Measurements from ENCODE around the gene MAML3. TPM values are rescaled to one million over a fixed set of nuclear protein-coding genes. Genes with fewer than 3 reads are reported as not detected.

MAML3 gene
- total RNA-seq, 2 donors from 2014 or later, result 2.6 to 5.8 TPM

DNA sequence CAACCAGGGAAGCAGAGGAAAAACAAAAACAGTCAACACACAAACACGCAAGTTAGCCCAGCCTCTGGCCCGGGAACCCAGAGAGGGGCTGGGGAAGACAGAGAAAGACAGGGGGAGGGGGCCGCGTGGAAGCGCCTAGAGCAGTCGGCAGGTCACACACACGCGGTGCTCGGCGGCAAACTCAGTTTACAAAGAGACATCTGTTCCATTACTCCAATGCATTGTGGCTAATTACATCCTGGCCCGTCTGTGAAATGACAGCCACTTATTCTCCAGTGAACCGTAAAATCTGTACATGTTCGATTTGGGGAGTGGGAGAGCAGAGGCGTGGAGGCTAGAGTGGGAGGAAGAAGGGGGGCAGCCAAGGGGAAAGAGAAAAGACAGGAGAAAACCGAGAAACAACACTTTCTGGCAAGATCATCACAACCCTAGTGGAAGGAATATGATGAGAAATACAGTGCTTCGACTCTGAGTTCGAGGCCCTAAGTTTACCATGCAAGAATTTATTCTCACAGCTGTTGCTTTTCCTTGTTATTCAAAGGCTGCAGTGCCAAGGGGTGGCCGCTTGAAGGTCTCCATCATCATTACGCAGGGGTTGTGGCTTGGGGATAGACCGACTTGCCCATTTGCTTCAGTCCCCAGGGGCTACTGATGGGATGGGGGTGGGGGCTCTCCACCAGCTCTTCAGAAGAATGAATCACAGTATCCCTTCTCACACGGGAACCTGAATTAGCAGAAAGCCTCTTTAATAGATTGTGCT is 320.7 kb downstream of the MAML3 start:
- Histone ChIP-seq H3K36me3 (no peaks in the 10 kb centered on the region), H3K4me1 (no peaks in the 10 kb centered on the region), H3K4me3 (no peak overlapping the region), H3K9me3 (no peaks in the 10 kb centered on the region), H3K27ac (no peak overlapping the region), H3K27me3 (no peaks in the 10 kb centered on the region)
- DNase-seq (ENCODE audit: low spot score), result no peak
- TF ChIP-seq, protein P1, sequence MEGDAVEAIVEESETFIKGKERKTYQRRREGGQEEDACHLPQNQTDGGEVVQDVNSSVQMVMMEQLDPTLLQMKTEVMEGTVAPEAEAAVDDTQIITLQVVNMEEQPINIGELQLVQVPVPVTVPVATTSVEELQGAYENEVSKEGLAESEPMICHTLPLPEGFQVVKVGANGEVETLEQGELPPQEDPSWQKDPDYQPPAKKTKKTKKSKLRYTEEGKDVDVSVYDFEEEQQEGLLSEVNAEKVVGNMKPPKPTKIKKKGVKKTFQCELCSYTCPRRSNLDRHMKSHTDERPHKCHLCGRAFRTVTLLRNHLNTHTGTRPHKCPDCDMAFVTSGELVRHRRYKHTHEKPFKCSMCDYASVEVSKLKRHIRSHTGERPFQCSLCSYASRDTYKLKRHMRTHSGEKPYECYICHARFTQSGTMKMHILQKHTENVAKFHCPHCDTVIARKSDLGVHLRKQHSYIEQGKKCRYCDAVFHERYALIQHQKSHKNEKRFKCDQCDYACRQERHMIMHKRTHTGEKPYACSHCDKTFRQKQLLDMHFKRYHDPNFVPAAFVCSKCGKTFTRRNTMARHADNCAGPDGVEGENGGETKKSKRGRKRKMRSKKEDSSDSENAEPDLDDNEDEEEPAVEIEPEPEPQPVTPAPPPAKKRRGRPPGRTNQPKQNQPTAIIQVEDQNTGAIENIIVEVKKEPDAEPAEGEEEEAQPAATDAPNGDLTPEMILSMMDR (IDR thresholded peaks at IDR 0.05), result no peak

DNA sequence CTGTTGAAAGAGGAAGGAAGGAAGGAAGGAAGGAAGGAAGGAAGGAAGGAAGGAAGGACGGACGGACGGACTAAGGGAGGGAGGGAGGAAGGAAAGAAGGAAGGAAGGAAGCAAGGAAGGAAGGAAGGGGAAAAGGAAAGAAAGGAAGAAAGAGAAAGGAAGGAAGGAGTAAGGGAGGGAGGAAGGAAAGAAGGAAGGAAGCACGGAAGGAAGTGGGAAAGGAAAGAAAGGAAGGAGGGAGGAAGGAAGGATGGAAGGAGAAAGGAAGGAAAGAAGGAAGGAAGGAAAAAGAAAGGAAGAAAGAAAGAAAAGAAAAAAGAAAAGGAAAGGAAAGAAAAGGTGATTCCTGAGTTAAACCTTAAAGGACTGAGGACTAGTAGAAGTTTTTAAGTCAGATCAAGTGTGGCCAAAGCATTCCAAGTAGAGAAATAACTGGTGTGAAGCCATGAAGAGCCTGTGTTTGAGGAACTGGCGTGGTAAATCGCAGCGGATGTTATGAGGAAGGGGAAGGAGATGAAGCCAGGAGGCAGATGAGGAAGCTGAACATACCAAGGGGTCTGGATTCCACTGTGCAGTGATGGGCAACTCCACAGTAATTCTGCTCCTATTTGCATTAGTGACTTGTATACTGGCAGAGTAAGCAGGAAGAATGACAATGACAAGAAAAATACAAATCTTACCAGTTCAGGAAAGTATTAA is 324.9 kb downstream of the MAML3 start:
- Histone ChIP-seq H3K27me3 (no peaks in the 10 kb centered on the region), H3K4me1 (peaks cover 0 to 14% of the 10 kb centered on the region in 2 donors), H3K4me3 (no peak overlapping the region), H3K36me3 (no peaks in the 10 kb centered on the region), H3K27ac (no peak overlapping the region), H3K9me3 (no peaks in the 10 kb centered on the region)
- TF ChIP-seq, protein P1 (IDR thresholded peaks at IDR 0.05), result no peak
- no peak for DNase-seq (ENCODE audit: low spot score)

DNA sequence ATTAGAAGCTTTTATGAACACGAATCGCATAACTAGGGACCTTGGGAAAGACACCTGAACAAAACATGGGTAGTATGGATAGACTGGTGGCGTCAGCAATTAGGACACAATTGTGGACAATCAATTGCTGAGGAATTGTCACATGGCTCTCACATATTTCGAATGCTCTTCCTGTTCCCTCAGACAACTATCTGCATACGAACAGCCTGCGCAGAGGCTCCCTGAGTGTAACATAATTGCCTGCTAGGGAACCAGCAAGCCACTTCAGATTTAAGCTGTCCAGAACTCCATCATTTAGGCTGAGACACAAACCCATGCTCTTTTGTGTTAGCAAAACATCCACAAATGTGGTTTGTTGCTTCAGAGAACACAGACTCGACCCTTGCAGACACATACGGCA is 327.6 kb downstream of the MAML3 start:
- no peak for DNase-seq (ENCODE audit: low spot score)
- H3K4me3 ChIP-seq, result no peak overlapping the region
- no peaks in the 10 kb centered on the region for H3K36me3 ChIP-seq

DNA sequence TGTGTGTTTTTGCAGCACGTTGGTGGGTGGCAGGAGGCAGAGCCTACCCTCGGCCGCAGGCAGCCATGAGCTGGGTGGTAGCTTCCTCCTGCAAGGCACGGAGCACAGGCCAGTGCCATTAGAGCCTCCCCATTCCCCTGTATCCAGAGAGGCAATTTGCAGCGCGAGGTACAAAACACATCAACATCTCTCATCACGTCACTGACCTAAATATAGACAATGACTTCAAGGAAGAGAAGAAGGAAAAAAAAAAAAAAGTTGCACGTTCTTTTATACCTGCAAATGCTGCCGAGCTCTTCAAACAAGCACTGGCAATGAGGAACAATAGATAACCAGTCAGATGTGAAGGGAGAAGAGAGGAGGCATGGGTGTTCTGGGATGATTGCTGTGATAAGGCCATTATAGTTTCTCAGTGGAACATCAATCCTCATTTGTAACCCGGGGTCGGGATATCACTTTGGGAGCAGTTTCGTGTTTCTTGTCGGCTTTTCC is 328.4 kb downstream of the MAML3 start:
- no peak overlapping the region for H3K27ac ChIP-seq
- H3K27me3 ChIP-seq, result no peaks in the 10 kb centered on the region
- H3K4me3 ChIP-seq, result no peak overlapping the region
- H3K36me3 ChIP-seq, result no peaks in the 10 kb centered on the region
- TF ChIP-seq, protein P1 (IDR thresholded peaks at IDR 0.05), result no peak
- H3K4me1 ChIP-seq, result peaks cover 0 to 14% of the 10 kb centered on the region in 2 donors
- DNase-seq (ENCODE audit: low spot score), result no peak
- H3K9me3 ChIP-seq, result no peaks in the 10 kb centered on the region

More for the DNA sequence above, 327.6 kb downstream of the MAML3 start:
- TF ChIP-seq, protein P1 (IDR thresholded peaks at IDR 0.05), result no peak
- H3K9me3 ChIP-seq, result no peaks in the 10 kb centered on the region
- peaks cover 0 to 14% of the 10 kb centered on the region in 2 donors for H3K4me1 ChIP-seq
- no peak overlapping the region for H3K27ac ChIP-seq
- H3K27me3 ChIP-seq, result no peaks in the 10 kb centered on the region

DNA sequence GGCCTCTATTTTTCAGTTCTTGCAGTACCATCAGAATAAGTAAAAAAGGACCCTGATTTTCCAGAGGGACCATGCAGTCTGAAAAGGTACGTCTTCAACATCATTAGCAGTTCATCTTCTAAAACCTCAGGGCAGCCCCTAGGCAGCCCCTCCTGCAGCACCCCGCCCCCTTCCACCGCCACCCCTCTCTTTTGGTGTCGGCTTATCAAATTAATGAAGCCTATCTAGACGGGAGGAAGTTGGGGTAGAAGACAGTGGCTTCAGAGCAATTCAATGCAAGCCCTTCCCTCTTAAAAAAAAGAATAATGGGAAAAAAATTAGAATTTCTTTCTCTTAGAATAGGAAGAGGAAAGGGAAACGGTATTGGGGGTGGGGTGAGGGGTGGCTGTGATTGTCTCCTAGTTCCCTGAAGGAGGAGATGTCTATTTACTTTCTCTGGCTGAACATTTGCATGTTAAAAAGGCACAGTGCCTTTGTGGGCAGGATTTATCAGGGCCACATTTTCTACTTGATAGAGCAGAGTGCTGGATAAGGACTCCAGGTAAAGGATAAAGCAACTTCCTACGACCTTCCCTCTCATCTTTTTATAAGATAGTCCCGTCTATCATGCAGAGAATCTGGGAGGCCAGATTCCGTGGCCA is 329.0 kb downstream of the MAML3 start:
- Histone ChIP-seq H3K4me3 (no peak overlapping the region), H3K27ac (no peak overlapping the region), H3K9me3 (no peaks in the 10 kb centered on the region), H3K4me1 (peaks cover 0 to 14% of the 10 kb centered on the region in 2 donors), H3K27me3 (no peaks in the 10 kb centered on the region), H3K36me3 (no peaks in the 10 kb centered on the region)
- TF ChIP-seq, protein P1 (IDR thresholded peaks at IDR 0.05), result no peak
- DNase-seq (ENCODE audit: low spot score), result no peak
